GM21737 (cell line): ENCODE results near the gene HTR4.

Experiments
- ATAC-seq: cut with Tn5 transposase; IDR thresholded peaks from one replicate; pipeline ENCODE4 v1.9.1; 2021; ENCODE audit warnings: mild to moderate bottlenecking, moderate library complexity; ENCODE audit not compliant: unreplicated experiment

HTR4 gene

DNA sequence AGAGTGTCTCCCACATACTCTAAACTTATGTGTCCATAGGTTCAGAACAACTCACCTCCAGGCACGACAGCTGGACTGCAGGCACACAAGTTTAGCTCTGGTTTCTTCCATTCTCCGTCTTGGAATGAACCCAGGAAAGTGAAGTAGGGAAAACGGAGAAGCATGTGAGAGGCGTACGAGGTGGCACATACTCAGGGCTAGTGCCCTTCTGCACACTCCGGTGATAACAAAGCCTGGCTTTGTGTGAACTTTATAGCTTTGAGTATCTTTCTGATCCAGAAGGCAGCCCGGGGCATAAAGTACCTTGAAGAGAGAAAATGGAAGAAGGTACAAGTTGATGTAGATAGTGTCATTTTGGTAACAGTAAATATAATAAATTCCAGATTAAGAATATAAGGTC, 11.1 kb upstream of the HTR4 start:
- no peak for ATAC-seq

- ATAC-seq, result no peak
Measured at GRCh38 chr5:148663509-148663908, 9.2 kb upstream of the HTR4 start.

GRCh38 chr5:148660346-148660660, 6.0 kb upstream of the HTR4 start:
- no peak for ATAC-seq

- ATAC-seq, result no peak
Measured at GRCh38 chr5:148659641-148660345, 5.5 kb upstream of the HTR4 start.

DNA sequence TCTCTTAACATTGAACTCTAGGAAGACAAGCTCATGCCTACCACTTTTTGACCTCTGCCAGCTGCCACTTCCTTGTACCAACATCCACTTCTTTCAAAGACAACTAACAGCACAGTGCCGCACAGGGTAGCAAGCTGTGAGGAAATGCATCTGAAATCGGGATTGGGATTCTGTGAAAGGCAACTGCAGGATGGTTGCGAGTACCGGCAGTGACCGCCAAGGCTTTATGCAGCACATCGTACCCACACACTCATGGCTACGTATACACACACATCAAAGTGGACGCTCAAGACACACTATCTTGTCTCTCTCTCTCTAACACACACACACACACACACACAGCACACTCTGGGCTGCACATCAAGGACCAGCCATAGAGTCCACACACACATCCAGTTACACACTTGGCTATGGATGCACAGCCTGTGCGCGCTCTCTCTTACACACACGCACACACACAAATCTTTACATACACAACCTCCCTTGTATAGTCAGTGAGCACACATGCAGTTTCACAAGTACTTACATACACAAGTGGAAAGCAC, 964 bp downstream of the HTR4 start:
- no peak for ATAC-seq

DNA sequence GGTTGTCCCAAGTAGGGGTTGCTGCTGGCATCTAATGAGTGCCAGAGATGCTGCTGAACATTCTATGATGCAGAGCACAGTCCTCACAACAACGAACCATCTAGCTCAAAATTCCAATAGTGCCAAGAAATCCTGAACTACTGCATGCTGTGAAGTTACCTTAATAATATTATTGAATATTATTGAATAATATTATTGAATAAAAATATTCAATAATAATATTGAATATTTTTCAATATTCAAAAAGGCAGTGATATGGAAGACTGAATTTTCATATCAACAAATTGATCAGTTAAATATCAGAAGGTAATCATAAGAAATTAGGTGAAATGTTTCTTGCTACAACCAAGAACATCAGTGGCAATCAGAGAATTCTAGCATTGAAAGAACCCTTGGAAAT, 2.8 kb downstream of the HTR4 start:
- ATAC-seq, result no peak

- ATAC-seq, result no peak
Measured at GRCh38 chr5:148645527-148645926, 8.8 kb downstream of the HTR4 start.

DNA sequence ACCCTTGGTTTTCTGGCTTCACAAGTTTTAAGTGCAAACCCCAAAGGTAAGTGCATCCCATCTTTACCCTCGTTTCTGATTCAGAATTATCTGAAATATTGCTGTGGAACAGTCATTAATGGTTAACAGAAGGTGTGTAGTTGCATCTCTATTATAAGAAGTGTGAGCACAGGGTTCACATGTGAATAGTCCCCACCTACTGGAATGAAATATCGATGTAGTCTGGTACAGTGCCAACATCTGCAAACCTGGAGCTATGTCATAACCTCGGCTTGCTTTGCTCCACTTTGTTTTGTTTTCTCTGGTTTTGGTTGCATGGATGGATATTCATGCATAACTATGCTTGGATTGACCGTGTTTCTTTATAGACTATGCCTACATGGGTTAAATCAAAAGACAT, 12.6 kb downstream of the HTR4 start:
- ATAC-seq, result no peak

DNA sequence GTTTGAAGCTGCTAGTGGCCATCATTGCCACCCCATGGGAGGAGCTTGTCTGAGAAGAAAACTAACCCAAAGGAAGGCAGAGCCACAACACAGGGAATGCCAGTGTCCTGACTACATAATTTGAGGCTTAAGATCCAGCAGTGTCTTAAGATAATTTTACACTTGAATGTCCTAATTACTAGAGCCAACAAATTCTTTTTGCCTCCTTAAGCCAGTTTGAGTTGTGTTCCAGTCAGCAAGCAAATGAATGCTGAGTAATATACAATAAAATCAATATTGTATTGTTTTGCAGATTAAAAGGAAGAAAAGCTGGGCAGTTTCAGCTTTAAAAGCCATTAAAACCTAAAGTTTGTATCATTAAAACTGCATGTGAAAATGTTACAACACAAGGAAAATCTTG, 13.9 kb downstream of the HTR4 start:
- no peak for ATAC-seq

DNA sequence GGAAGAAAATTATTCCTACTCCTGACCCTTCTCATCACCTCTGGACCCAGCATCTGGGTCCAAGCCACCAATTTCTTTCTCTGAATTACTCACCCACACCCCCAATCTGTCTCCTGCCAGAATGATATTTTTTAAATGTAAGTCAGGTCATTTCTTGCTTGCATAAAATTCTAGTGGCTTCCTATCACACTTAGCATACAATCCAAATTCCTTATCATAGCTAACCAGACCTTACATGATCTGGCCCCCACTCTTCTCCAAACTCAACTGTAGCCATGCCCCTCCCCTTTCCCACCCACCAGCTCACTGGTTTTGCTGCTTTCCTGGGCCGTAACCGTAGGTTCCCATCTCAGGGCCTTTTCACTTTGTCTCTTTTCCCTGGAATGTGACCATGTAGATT, 15.2 kb downstream of the HTR4 start:
- ATAC-seq, result no peak

GRCh38 chr5:148636353-148636752, 18.0 kb downstream of the HTR4 start:
- ATAC-seq, result no peak

- ATAC-seq, result no peak
Measured at GRCh38 chr5:148635321-148636083, 18.8 kb downstream of the HTR4 start.

- ATAC-seq, result no peak
Measured at GRCh38 chr5:148633067-148633377, 21.3 kb downstream of the HTR4 start.

GRCh38 chr5:148632255-148633066, 21.9 kb downstream of the HTR4 start:
- no peak for ATAC-seq

DNA sequence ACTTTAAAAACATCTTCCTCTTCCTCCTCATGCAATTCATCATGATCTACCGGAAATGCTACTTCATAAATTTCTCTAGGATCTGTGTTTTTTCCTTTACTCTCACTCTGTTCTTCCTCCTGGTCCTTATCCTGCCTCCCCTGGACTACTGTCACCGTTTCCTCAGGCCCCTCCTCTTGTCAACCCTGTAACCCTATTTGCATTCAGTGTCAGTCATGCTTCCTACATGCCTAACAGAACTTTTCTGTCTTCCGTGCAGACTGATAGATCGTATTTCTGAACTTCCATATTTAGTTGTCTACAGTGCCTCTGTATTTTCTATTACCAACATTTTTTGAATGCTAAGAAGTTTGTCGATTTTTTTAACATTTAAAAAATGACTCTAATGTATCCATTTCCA, 27.3 kb downstream of the HTR4 start:
- no peak for ATAC-seq

DNA sequence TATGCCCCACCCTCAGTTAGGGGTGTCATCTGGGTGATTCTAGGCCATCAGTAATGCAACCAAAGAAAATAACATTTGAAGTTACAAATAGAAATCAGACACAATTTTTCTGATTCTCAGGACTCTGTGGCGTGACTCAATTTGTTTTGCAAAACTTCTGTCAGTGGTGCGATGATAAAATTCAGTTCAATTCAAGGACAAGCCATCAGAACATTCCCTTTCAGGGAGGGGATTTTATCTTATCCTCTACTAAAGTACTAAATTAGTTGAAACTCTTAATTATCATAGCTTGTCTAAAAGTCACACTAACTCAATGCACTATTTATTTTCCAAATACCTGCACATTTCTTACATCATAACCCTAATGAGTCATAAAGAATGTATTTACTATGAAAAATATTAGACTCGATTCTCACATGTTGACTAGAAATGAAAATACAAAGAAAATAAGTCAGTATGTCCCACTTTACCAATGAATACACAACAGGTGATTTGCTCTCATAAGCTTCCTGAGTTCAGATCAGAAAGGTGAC, 28.2 kb downstream of the HTR4 start:
- ATAC-seq, result no peak

DNA sequence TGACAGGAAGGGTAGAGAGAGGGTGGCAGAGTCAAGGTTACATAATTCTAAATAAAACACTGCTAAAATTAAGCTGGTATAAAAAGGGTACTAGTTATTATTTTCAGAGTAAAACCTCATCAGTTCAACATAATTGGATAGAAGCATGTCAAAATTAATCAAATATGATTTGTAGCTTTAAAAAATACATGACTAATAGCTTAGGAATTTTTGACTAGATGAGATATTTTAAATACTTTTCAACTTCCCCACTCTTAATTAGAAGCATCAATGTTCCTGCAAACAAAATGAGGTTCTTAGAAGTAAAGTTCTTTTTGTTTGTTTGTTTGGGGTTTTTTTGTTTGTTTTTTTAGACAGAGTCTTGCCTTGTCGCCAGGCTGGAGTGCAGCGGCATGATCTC, 29.1 kb downstream of the HTR4 start:
- ATAC-seq, result no peak

GRCh38 chr5:148623741-148624140, 30.6 kb downstream of the HTR4 start:
- no peak for ATAC-seq

- ATAC-seq, result no peak
Measured at GRCh38 chr5:148623101-148623500, 31.2 kb downstream of the HTR4 start.

- ATAC-seq, result no peak
Measured at GRCh38 chr5:148620696-148621095, 33.6 kb downstream of the HTR4 start.

DNA sequence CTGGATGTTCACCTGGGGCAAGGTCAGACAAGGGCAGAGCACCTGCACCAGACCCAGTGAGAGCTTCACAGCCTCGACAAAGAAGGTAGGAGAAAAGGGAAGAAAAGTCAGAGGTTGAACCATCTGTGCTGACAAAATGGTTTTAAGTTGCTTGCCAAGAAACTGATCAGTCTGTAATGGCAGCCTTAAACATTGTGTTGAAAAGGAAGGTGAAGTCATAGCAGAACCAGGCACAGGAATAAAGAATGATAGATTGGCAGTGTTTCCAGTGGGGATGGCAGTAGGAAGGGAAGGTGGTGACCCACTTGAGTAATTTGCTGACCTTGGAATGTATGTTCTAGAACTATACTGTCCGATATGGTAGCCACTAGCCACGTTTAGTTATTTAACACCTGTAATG, 34.2 kb downstream of the HTR4 start:
- ATAC-seq, result no peak

DNA sequence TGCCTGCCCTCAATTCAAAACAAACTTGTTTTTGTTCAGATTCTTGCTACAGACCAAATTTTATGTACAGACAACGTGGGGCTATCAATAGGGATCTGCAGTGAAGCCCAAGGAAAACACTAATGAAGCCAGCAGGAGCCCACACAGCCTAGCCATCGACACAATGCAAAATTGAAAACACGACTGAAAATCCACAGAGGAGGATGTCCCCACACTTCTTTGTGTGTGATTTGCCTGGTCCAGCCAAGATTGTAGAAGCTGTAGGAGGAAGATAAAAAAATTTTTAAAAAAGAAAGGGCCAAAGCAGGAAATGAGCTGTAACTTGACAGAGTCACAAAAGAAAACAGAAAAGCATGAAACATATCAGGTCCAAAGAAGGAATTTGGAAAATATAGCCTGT, 34.8 kb downstream of the HTR4 start:
- ATAC-seq, result no peak
